ENCODE results near the gene SELENOV.

- TF ChIP-seq HDGF (IDR thresholded peaks at IDR 0.05; ENCODE audit: borderline replicate concordance) (no peak), FOXA1 (IDR thresholded peaks at IDR 0.05) (no peak)
Measured at GRCh38 chr19:39512988-39513387, 2.0 kb upstream of the SELENOV start.
